Osteocyte (in vitro differentiated cells): ENCODE results near the gene LRCOL1. TPM values are rescaled to one million over a fixed set of nuclear protein-coding genes. Genes with fewer than 3 reads are reported as not detected.
A peak's percentile ranks its signal among the peaks of the same experiment; 100 is the strongest.

Experiments used
- DNase-seq: peaks from one replicate; pipeline ENCODE4 v3.0.0; 2021; ENCODE audit warnings: mixed read lengths; ENCODE audit not compliant: unreplicated experiment; ENCODE audit errors: extremely low spot score
- H3K27ac Mint-ChIP-seq: one replicate; pipeline ENCODE4 v1.8.0; 2021; ENCODE audit warnings: mild to moderate bottlenecking, mixed read lengths; ENCODE audit not compliant: unreplicated experiment
- H3K27me3 Mint-ChIP-seq: one replicate; pipeline ENCODE4 v1.8.0; 2021; ENCODE audit warnings: mixed read lengths; ENCODE audit not compliant: unreplicated experiment
- H3K36me3 Mint-ChIP-seq: one replicate; pipeline ENCODE4 v1.8.0; 2021; ENCODE audit warnings: mixed read lengths; ENCODE audit not compliant: unreplicated experiment
- H3K4me1 Mint-ChIP-seq: one replicate; pipeline ENCODE4 v1.8.0; 2021; ENCODE audit warnings: mixed read lengths; ENCODE audit not compliant: unreplicated experiment
- H3K4me3 Mint-ChIP-seq: one replicate; pipeline ENCODE4 v1.8.0; 2021; ENCODE audit warnings: mild to moderate bottlenecking, moderate library complexity, mixed read lengths; ENCODE audit not compliant: unreplicated experiment
- H3K9me3 Mint-ChIP-seq: one replicate; pipeline ENCODE4 v1.8.0; 2021; ENCODE audit warnings: mixed read lengths; ENCODE audit not compliant: unreplicated experiment
- CTCF ChIP-seq: fragments of 200-600 bp; sonication (generic); IDR thresholded peaks from 2 replicates; pipeline ENCODE4 v1.5.0; 2021; ENCODE audit warnings: antibody characterized with exemption, mild to moderate bottlenecking, moderate library complexity
- total RNA-seq: library from RNA; stranded (reverse); gene quantifications from 2 replicates; pipeline ENCODE4 v1.2.1, GENCODE V29; 2021

Gene LRCOL1
- total RNA-seq, 1 donor from 2014 or later, result not detected

GRCh38 chr12:132624186-132624855, 13.9 kb upstream of the LRCOL1 start:
- TF ChIP-seq CTCF, result no peak
- H3K36me3 Mint-ChIP-seq, result peaks cover 19% of the 10 kb centered on the region
- no peak overlapping the region for H3K27ac Mint-ChIP-seq
- H3K27me3 Mint-ChIP-seq, result no peaks in the 10 kb centered on the region
- no peak for DNase-seq
- H3K4me3 Mint-ChIP-seq, result no peak overlapping the region
- no peaks in the 10 kb centered on the region for H3K9me3 Mint-ChIP-seq
- H3K4me1 Mint-ChIP-seq, result peaks cover 15% of the 10 kb centered on the region

GRCh38 chr12:132623072-132623869, 12.9 kb upstream of the LRCOL1 start:
- Mint-ChIP-seq H3K36me3 (peaks cover 13% of the 10 kb centered on the region), H3K4me1 (peaks cover 15% of the 10 kb centered on the region), H3K4me3 (no peak overlapping the region), H3K27ac (peak overlapping the region; percentile 57), H3K27me3 (no peaks in the 10 kb centered on the region), H3K9me3 (no peaks in the 10 kb centered on the region)
- DNase-seq, result no peak
- no peak for TF ChIP-seq CTCF

- DNase-seq, result no peak
- H3K36me3 Mint-ChIP-seq, result peaks cover 13% of the 10 kb centered on the region
- no peak overlapping the region for H3K4me3 Mint-ChIP-seq
- H3K27me3 Mint-ChIP-seq, result peaks cover 7% of the 10 kb centered on the region
- peaks cover 21% of the 10 kb centered on the region for H3K4me1 Mint-ChIP-seq
- TF ChIP-seq CTCF, result no peak
- H3K9me3 Mint-ChIP-seq, result no peaks in the 10 kb centered on the region
- peak overlapping the region; percentile 57 for H3K27ac Mint-ChIP-seq
Measured at GRCh38 chr12:132622437-132623071, 12.2 kb upstream of the LRCOL1 start.

GRCh38 chr12:132621657-132622435, 11.5 kb upstream of the LRCOL1 start:
- no peak overlapping the region for H3K4me3 Mint-ChIP-seq
- peaks cover 13% of the 10 kb centered on the region for H3K36me3 Mint-ChIP-seq
- no peak for DNase-seq
- no peaks in the 10 kb centered on the region for H3K9me3 Mint-ChIP-seq
- peak overlapping the region; percentile 50 for H3K27ac Mint-ChIP-seq
- peaks cover 21% of the 10 kb centered on the region for H3K4me1 Mint-ChIP-seq
- peaks cover 13% of the 10 kb centered on the region for H3K27me3 Mint-ChIP-seq
- TF ChIP-seq CTCF, result no peak
